Measurements from ENCODE around the gene MAP2K7.

The MAP2K7 gene

DNA sequence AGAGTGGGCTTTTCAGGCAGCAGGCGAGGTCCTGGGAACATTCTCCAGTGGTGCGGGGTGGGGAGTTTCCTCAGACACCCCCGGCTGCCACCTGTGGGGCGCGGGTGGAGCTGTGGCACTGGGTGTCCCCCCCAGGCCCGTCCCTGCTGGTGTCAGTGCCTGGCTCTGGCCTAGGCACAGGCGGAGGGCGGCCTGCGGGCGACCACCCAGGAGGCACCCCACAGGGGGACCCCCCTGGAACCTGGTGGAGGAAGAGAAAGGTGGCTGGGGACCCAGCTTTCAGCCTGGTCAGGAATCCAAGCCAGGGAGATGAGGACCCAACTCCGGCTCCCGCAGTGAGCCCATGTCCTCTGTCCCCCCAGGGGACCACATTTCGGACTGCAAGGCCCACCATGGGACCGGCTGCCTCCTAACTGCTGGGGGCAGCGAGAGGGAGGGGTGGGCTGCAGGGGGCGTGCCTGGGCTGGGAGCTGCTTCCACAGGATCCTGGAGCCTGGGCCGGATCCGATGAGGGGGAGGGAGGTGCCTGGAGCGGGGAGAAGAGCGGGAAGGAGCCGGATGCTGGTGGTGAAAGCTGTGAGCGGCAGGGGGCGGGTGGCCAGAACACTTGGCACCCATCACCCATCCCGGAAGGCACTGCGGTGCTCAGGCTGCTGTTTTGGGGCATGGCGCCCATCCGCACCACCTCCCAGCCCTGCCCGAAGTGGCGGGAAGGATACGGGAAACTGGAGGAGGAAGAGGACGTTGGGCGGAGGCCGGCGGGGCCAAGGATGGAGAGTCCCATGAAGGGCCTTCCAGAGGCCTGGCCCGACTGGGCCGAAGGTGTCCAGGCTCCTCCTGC is 27.8 kb downstream of the MAP2K7 start:
- DNase-seq (ENCODE audit: low read depth) = no peak

GRCh38 chr19:7932276-7932929 is 28.7 kb downstream of the MAP2K7 start:
- no peak overlapping the region for H3K4me3 ChIP-seq (ENCODE audit: low read length)
- TF ChIP-seq, protein P1, sequence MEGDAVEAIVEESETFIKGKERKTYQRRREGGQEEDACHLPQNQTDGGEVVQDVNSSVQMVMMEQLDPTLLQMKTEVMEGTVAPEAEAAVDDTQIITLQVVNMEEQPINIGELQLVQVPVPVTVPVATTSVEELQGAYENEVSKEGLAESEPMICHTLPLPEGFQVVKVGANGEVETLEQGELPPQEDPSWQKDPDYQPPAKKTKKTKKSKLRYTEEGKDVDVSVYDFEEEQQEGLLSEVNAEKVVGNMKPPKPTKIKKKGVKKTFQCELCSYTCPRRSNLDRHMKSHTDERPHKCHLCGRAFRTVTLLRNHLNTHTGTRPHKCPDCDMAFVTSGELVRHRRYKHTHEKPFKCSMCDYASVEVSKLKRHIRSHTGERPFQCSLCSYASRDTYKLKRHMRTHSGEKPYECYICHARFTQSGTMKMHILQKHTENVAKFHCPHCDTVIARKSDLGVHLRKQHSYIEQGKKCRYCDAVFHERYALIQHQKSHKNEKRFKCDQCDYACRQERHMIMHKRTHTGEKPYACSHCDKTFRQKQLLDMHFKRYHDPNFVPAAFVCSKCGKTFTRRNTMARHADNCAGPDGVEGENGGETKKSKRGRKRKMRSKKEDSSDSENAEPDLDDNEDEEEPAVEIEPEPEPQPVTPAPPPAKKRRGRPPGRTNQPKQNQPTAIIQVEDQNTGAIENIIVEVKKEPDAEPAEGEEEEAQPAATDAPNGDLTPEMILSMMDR (IDR thresholded peaks at IDR 0.05; ENCODE audit: insufficient read depth, low read depth, low read length, missing control alignments) = no peak
- no peak for DNase-seq (ENCODE audit: low read depth)

More for the DNA sequence above, 27.8 kb downstream of the MAP2K7 start:
- TF ChIP-seq, protein P1 (IDR thresholded peaks at IDR 0.05; ENCODE audit: insufficient read depth, low read depth, low read length, missing control alignments) = no peak
- no peak overlapping the region for H3K4me3 ChIP-seq (ENCODE audit: low read length)

- no peak for DNase-seq (ENCODE audit: low read depth)
- TF ChIP-seq, protein P1 (IDR thresholded peaks at IDR 0.05; ENCODE audit: insufficient read depth, low read depth, low read length, missing control alignments) = no peak
- H3K4me3 ChIP-seq (ENCODE audit: low read length) = no peak overlapping the region
Observed at GRCh38 chr19:7932930-7933300, 29.2 kb downstream of the MAP2K7 start.

- no peak for DNase-seq (ENCODE audit: low read depth)
- TF ChIP-seq, protein P1 (IDR thresholded peaks at IDR 0.05; ENCODE audit: insufficient read depth, low read depth, low read length, missing control alignments) = peak; percentile 42
- no peak overlapping the region for H3K4me3 ChIP-seq (ENCODE audit: low read length)
Observed at GRCh38 chr19:7933411-7933810, 29.7 kb downstream of the MAP2K7 start.

DNA sequence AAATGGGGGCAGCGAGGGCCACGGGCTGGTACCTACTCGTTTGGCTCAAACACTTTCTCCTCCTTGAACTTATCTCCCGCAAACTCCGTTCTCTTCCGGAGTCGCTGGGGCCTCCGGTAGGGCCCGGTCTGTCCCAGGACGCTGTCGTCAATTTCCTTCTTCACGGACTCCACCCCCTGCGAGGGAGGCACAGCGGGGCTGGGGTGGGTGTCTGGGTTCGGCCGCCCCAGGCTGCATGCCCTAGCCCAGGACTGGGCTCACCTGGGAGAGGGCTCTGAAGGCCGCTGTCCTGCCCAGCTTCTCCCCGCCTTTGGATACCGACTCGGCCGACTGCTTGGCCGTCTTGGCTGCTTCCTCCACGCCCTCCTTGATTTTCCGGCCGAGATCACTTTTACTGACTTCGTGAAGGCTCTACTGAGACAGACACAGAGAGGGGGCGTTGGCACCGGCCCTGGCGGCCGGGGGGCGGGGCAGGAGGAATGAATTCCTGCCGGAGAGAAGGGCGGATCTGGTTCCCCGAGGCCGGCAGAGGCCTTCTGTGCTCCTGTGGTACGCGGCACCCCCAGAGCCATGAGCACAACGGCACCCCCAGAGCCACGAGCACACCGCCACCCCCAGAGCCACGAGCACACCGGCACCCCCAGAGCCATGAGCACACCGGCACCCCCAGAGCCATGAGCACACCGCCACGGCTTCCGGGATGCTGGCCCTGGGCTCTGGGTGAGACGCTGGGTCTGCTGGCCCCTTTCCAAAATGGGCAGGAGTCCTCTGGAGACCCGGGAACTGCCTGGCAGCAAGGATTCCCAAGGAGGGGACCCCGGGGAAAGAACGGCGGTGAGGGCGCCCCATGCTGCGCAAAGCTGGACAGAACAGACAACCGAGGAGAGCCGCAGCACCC is 30.4 kb downstream of the MAP2K7 start:
- TF ChIP-seq, protein P1 (IDR thresholded peaks at IDR 0.05; ENCODE audit: insufficient read depth, low read depth, low read length, missing control alignments) = no peak
- no peak for DNase-seq (ENCODE audit: low read depth)
- H3K4me3 ChIP-seq (ENCODE audit: low read length) = no peak overlapping the region

DNA sequence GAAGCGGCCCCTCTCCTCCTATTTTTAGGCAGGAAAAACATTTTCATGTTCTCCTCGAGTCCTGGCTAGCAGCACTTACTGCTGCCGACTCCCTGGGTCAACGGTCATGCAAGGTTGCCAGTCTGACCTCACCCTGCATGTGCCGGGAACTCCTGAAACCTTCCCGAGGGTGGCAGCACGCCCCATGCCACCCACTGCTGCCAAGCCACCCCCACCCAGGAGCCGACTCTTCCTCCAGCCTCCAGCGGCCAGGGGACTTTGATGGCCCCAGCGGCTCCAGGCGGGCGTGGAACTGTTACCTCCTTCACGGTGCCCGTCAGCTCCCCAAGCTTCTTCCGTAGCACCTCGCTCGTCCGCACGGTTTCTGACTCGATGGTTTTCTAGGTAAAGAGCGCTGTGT is 31.1 kb downstream of the MAP2K7 start:
- H3K4me3 ChIP-seq (ENCODE audit: low read length) = no peak overlapping the region
- DNase-seq (ENCODE audit: low read depth) = no peak
- TF ChIP-seq, protein P1 (IDR thresholded peaks at IDR 0.05; ENCODE audit: insufficient read depth, low read depth, low read length, missing control alignments) = no peak

All from epithelial cell of esophagus (primary cell).